ENCODE results near the gene ALDH3B2. TPM values are rescaled to one million over a fixed set of nuclear protein-coding genes. Genes with fewer than 3 reads are reported as not detected.
A peak's percentile ranks its signal among the peaks of the same experiment; 100 is the strongest.
"Not testable (repeated sequence)": the region's sequence is repeated elsewhere in the genome, so short reads cannot be mapped to it uniquely, and the experiment has no call there.

The ALDH3B2 gene, protein sequence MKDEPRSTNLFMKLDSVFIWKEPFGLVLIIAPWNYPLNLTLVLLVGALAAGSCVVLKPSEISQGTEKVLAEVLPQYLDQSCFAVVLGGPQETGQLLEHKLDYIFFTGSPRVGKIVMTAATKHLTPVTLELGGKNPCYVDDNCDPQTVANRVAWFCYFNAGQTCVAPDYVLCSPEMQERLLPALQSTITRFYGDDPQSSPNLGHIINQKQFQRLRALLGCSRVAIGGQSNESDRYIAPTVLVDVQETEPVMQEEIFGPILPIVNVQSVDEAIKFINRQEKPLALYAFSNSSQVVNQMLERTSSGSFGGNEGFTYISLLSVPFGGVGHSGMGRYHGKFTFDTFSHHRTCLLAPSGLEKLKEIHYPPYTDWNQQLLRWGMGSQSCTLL
- total RNA-seq (2021), result not detected in 2 replicates
- long read RNA-seq, result 0 reads

DNA sequence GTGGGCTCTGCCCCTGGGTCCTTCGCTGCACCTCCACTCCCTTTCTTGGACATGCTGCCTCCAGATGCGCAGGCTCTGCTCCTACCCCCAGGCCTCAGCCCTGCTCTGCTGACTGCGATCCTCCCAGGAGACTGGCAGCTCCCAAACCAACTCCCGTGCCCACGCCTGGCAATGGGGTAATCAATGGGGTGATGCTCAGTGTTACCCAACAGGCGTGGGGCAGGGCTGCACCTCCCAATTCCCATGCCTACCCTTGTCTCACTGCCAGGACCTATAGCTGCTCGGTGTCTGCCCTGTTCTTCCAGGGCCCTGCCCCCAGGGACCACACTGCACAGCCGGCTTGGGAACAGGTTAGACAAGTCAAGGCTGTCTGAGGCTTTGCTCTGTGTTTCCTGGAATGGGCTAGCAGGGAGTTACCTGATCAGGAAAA is at the start of gene ALDH3B2:
ALDH3B2 (minus strand) TSS at position 182 of the 430 bp plus-strand sequence. CDS start 7,688 bp downstream, outside the sequence.
- Mint-ChIP-seq H3K4me1 (peaks cover 4 to 13% of the 10 kb centered on the region in 2 experiments), H3K4me3 (no peak within 1 kb of the TSS), H3K36me3 (ENCODE audit: insufficient read depth in 1 of 3, low read depth in 3 of 3) (no peaks in the 10 kb centered on the region), H3K27me3 (ENCODE audit: low read depth) (peaks cover 29% of the 10 kb centered on the region), H3K9me3 (peaks cover 0 to 3% of the 10 kb centered on the region in 2 experiments; a peak in 2 of 5 replicates), H3K27ac (peak within 1 kb of the TSS in 1 of 3 experiments; percentile 10; a peak in 1 of 7 replicates)
- H3K18ac ChIP-seq (ENCODE audit: insufficient read length, low read depth, low read length), result no peak within 1 kb of the TSS
- H2BK20ac ChIP-seq (ENCODE audit: low read depth, low read length, poor library complexity, severe bottlenecking), result no peak within 1 kb of the TSS
- H3K23me2 ChIP-seq (ENCODE audit: insufficient read length, low read depth, low read length, poor library complexity, severe bottlenecking), result no peaks in the 10 kb centered on the region
- no peak within 1 kb of the TSS for H2AK5ac ChIP-seq (ENCODE audit: insufficient read length, low read length)
- no peak within 1 kb of the TSS for H3K27ac ChIP-seq (ENCODE audit: insufficient read length, low read depth, low read length)
- WGBS (ENCODE audit: extremely low coverage, insufficient read length, low lambda C conversion rate), result no CpG with 5 or more reads among the region's 8 CpGs
- H2BK15ac ChIP-seq (ENCODE audit: low read depth, low read length), result no peak within 1 kb of the TSS
- no peaks in the 10 kb centered on the region for H3K79me2 ChIP-seq (ENCODE audit: insufficient read depth, low read length)
- H3K14ac ChIP-seq (ENCODE audit: insufficient read depth, low read length), result no peak within 1 kb of the TSS; the same call in 1 of the 2 replicates
- H2AFZ ChIP-seq (ENCODE audit: low read length), result no peak within 1 kb of the TSS
- H3K4me2 ChIP-seq (ENCODE audit: insufficient read depth, insufficient read length, low read length), result no peak within 1 kb of the TSS
- H4K5ac ChIP-seq (ENCODE audit: insufficient read length, low read depth, low read length), result no peak within 1 kb of the TSS
- no peak within 1 kb of the TSS for H3K23ac ChIP-seq (ENCODE audit: insufficient read length, low read depth, low read length)
- no peaks in the 10 kb centered on the region for H4K20me1 ChIP-seq (ENCODE audit: control insufficient read depth, insufficient read depth, insufficient read length)
- no peak for DNase-seq
- no peak within 1 kb of the TSS for H2BK120ac ChIP-seq (ENCODE audit: low read depth, low read length, poor library complexity, severe bottlenecking)
- H3K56ac ChIP-seq (ENCODE audit: insufficient read length, low read depth, low read length), result no peak within 1 kb of the TSS
- no peaks in the 10 kb centered on the region for H3K9me3 ChIP-seq (ENCODE audit: control insufficient read depth, low read depth, low read length)
- no peak within 1 kb of the TSS for H4K8ac ChIP-seq (replicated peaks; ENCODE audit: insufficient read length, low read depth, low read length)
- H3T11ph ChIP-seq (ENCODE audit: low read length), result no peak within 1 kb of the TSS
- H3K4me1 ChIP-seq (ENCODE audit: insufficient read depth, low read length), result no peaks in the 10 kb centered on the region; the same call in 1 of the 2 replicates
- TF ChIP-seq CTCF (conservative IDR thresholded peaks at IDR 0.05), result no peak
- no peak within 1 kb of the TSS for H2BK12ac ChIP-seq (ENCODE audit: insufficient read length, low read depth, low read length)
- no peak within 1 kb of the TSS for H3K4ac ChIP-seq (ENCODE audit: low read depth, low read length)
- no peak within 1 kb of the TSS for H2BK5ac ChIP-seq (ENCODE audit: insufficient read length, low read length)
- no peak within 1 kb of the TSS for H4K91ac ChIP-seq (ENCODE audit: insufficient read length, low read depth, low read length)
- no peaks in the 10 kb centered on the region for H3K79me1 ChIP-seq (ENCODE audit: insufficient read depth, low read depth, low read length, poor library complexity, severe bottlenecking)
- no peaks in the 10 kb centered on the region for H3K27me3 ChIP-seq (ENCODE audit: insufficient read depth, low read length)
- H3K9ac ChIP-seq (ENCODE audit: extremely low read depth, insufficient read length, low read length), result no peak within 1 kb of the TSS

DNA sequence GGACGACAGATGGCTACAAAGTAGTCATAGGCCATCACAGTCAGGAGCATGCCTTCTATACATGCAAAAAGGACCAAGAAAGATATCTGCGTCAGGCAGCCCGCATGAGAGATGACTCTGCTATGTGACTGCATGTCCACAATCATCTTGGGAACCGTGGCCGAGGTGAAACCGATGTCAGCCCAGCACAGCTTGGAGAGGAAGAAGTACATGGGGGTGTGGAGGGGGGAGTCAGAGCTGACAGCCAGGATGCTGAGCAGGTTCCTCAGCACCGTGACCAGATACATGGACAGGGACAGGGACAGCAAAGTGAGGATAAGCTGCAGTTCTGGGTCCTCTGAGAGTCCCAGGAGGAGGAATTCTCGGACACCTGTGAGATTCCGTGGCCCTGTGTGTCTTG is 48.6 kb upstream of the ALDH3B2 start:
- H3K14ac ChIP-seq (ENCODE audit: insufficient read depth, low read length); H3K9ac ChIP-seq (ENCODE audit: extremely low read depth, insufficient read length, low read length); H3K56ac ChIP-seq (ENCODE audit: insufficient read length, low read depth, low read length); H3K27ac ChIP-seq (ENCODE audit: insufficient read length, low read depth, low read length); H4K20me1 ChIP-seq (ENCODE audit: control insufficient read depth, insufficient read depth, insufficient read length); H3K27me3 ChIP-seq (ENCODE audit: insufficient read depth, low read length); H3K4ac ChIP-seq (ENCODE audit: low read depth, low read length); H4K5ac ChIP-seq (ENCODE audit: insufficient read length, low read depth, low read length); H3K9me3 Mint-ChIP-seq; H2BK15ac ChIP-seq (ENCODE audit: low read depth, low read length); H3K23me2 ChIP-seq (ENCODE audit: insufficient read length, low read depth, low read length, poor library complexity, severe bottlenecking); H3K9me3 ChIP-seq (ENCODE audit: control insufficient read depth, low read depth, low read length); H3K18ac ChIP-seq (ENCODE audit: insufficient read length, low read depth, low read length); H3K79me1 ChIP-seq (ENCODE audit: insufficient read depth, low read depth, low read length, poor library complexity, severe bottlenecking); H3K36me3 Mint-ChIP-seq (ENCODE audit: insufficient read depth in 1 of 3, low read depth in 3 of 3); H3K79me2 ChIP-seq (ENCODE audit: insufficient read depth, low read length); H3K27ac Mint-ChIP-seq; H3K4me1 ChIP-seq (ENCODE audit: insufficient read depth, low read length); H2BK5ac ChIP-seq (ENCODE audit: insufficient read length, low read length); H2BK120ac ChIP-seq (ENCODE audit: low read depth, low read length, poor library complexity, severe bottlenecking); H3K23ac ChIP-seq (ENCODE audit: insufficient read length, low read depth, low read length); H2AK5ac ChIP-seq (ENCODE audit: insufficient read length, low read length); H2BK12ac ChIP-seq (ENCODE audit: insufficient read length, low read depth, low read length); H3K27me3 Mint-ChIP-seq (ENCODE audit: low read depth); H2BK20ac ChIP-seq (ENCODE audit: low read depth, low read length, poor library complexity, severe bottlenecking); H3T11ph ChIP-seq (ENCODE audit: low read length); DNase-seq; H2AFZ ChIP-seq (ENCODE audit: low read length); H3K4me3 Mint-ChIP-seq; H4K8ac ChIP-seq (replicated peaks; ENCODE audit: insufficient read length, low read depth, low read length); H3K4me2 ChIP-seq (ENCODE audit: insufficient read depth, insufficient read length, low read length); H4K91ac ChIP-seq (ENCODE audit: insufficient read length, low read depth, low read length): not testable (repeated sequence)
- no CpG with 5 or more reads among the region's 9 CpGs for WGBS (ENCODE audit: extremely low coverage, insufficient read length, low lambda C conversion rate)
- peaks cover 39 to 40% of the 10 kb centered on the region in 2 experiments for H3K4me1 Mint-ChIP-seq
